A673 (cell line): ENCODE results near the gene TOMM34. TPM values are rescaled to one million over a fixed set of nuclear protein-coding genes. Genes with fewer than 3 reads are reported as not detected.
A peak's percentile ranks its signal among the peaks of the same experiment; 100 is the strongest.

Experiments used
- BruUV-seq: library from RNA; stranded (reverse); fragments of 400-500 nt; replicated peaks from 2 replicates; lab custom pipeline; 2021; lab: Mats Ljungman, UMichigan
- CTCF ChIA-PET: fragments of 300-600 bp; sonication (Branson Sonifier 250); formaldehyde crosslinking; loops from one replicate; lab custom pipeline; 2022; ENCODE audit warnings: antibody characterized with exemption; lab: Charles Lee
- POLR2A ChIA-PET: fragments of 300-600 bp; sonication (Branson Sonifier 250); formaldehyde crosslinking; loops from one replicate; lab custom pipeline; 2022; ENCODE audit warnings: antibody characterized with exemption; ENCODE audit not compliant: low non-redundant PET; lab: Charles Lee
- DNase-seq: peaks from one replicate; pipeline ENCODE4 v3.0.0-alpha.2; 2015; ENCODE audit warnings: low spot score
- H3K27ac ChIP-seq: fragments of 200-600 bp; sonication (generic); 2 replicates; pipeline ENCODE4 v1.5.1; 2016; ENCODE audit warnings: mixed run types, low read depth, mild to moderate bottlenecking, mixed read lengths, antibody characterized with exemption, low read length; ENCODE audit not compliant: poor library complexity, severe bottlenecking
- H3K27me3 ChIP-seq: fragments of 200-600 bp; sonication (generic); replicated peaks from 2 replicates; pipeline ENCODE4 v1.6.1; 2017; ENCODE audit warnings: mixed run types, low read depth, mild to moderate bottlenecking, mixed read lengths, antibody characterized with exemption, low read length; ENCODE audit not compliant: insufficient read depth, poor library complexity
- H3K36me3 ChIP-seq: fragments of 200-600 bp; sonication (generic); 2 replicates; pipeline ENCODE4 v1.6.1; 2016; ENCODE audit warnings: mixed run types, mild to moderate bottlenecking, mixed read lengths, antibody characterized with exemption, low read length; ENCODE audit not compliant: insufficient read depth, poor library complexity, severe bottlenecking
- H3K4me1 ChIP-seq: fragments of 200-600 bp; sonication (generic); 2 replicates; pipeline ENCODE4 v1.6.1; 2017; ENCODE audit warnings: mixed run types, mild to moderate bottlenecking, mixed read lengths, antibody characterized with exemption, low read length; ENCODE audit not compliant: insufficient read depth, poor library complexity, severe bottlenecking
- H3K4me3 ChIP-seq: fragments of 200-600 bp; sonication (generic); 2 replicates; pipeline ENCODE4 v1.5.1; 2016; ENCODE audit warnings: low read depth, mixed run types, mild to moderate bottlenecking, mixed read lengths, low read length; ENCODE audit not compliant: poor library complexity, severe bottlenecking
- H3K9me3 ChIP-seq: fragments of 200-600 bp; sonication (generic); 2 replicates; pipeline ENCODE4 v1.6.1; 2016; ENCODE audit warnings: mixed run types, low read depth, mild to moderate bottlenecking, mixed read lengths, antibody characterized with exemption, low read length; ENCODE audit not compliant: poor library complexity, severe bottlenecking
- CTCF ChIP-seq: fragments of 300-800, 200-600 bp; sonication (generic); conservative IDR thresholded peaks from 2 replicates; pipeline ENCODE4 v1.5.1; 2017; ENCODE audit warnings: low read depth, mild to moderate bottlenecking, antibody characterized with exemption, low read length, moderate library complexity, mixed read lengths
- EZH2 ChIP-seq: fragments of 200-600 bp; sonication (generic); IDR thresholded peaks from 2 replicates; pipeline ENCODE4 v1.6.1; 2017; ENCODE audit warnings: borderline replicate concordance, low read depth, mild to moderate bottlenecking, mixed read lengths, antibody characterized with exemption, low read length; ENCODE audit not compliant: poor library complexity, severe bottlenecking
- intact Hi-C: fragments of 100-400 bp; cut with micrococcal nuclease; formaldehyde crosslinking; loops from one replicate; pipeline ENCODE4 v1.10.0; 2022; ENCODE audit not compliant: unreplicated experiment
- total RNA-seq: library from RNA; stranded (reverse); gene quantifications from 2 replicates; pipeline ENCODE4 v1.2.3, GENCODE V29; 2021

The TOMM34 gene
- total RNA-seq, 1 experiment from 2014 or later: 53.5 TPM

DNA sequence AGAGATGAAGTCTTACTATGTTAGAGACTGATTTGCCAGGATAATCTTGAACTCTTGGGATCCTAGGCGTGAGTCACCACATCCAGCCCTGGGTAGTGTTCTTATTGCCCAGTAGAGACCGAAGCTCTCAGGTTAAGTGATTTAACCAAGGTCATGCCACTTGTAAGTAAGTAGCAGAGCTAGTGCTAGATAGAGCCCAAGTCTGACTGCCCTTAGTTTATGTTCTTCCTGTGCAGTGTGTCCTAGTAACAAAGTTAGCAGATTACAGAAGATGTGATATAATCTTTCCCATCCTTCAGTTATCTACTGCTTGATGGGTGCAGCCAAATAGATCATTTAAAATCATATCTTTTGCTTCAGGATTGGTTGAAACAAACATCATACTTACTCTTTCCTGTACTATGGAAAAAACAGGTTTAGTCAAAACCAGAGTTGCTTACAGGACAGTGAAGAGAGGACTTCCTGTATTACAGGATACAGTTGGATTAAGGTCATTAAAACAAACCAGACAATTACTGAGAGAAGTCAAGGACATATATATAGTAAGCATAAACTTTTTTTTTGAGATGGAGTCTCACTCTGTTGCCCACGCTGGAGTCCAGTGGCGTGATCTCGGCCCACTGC lies 59.9 kb downstream of the TOMM34 start:
- Histone ChIP-seq H3K4me3 (no peak overlapping the region), H3K9me3 (no peaks in the 10 kb centered on the region), H3K27ac (no peak overlapping the region), H3K27me3 (no peaks in the 10 kb centered on the region), H3K36me3 (peaks cover 41% of the 10 kb centered on the region), H3K4me1 (peaks cover 16% of the 10 kb centered on the region)
- POLR2A ChIA-PET: no interaction called here
- TF ChIP-seq EZH2 (no peak), CTCF (no peak)
- intact Hi-C loops: no loop called here
- no peak for DNase-seq
- CTCF ChIA-PET: no interaction called here
- no TSS peak for BruUV-seq

DNA sequence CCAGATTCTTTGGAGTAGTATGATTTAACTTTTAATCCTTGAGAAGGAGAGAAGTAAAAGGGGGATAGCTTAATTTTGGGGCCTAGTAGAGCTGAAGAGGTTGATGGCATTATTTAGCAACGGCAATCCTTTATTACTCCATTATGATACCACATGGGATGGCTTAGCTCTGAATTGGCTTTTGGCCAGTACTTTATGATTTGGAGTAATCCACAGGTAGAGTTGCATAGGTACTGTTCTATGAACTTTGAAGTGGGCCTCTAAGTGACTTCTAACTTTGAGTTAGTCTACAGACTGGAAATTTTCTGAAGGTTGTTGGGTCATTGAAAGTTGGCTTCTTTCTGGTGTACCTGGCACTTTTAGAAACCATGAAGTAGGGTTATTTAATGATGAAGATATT lies 63.1 kb downstream of the TOMM34 start:
- no TSS peak for BruUV-seq
- peaks cover 9% of the 10 kb centered on the region for H3K36me3 ChIP-seq
- H3K4me1 ChIP-seq: peaks cover 16% of the 10 kb centered on the region
- no peak for DNase-seq
- POLR2A ChIA-PET: no interaction called here
- intact Hi-C loops: no loop called here
- no peak overlapping the region for H3K4me3 ChIP-seq
- H3K9me3 ChIP-seq: no peaks in the 10 kb centered on the region
- CTCF ChIA-PET: no interaction called here
- H3K27me3 ChIP-seq: no peaks in the 10 kb centered on the region
- no peak overlapping the region for H3K27ac ChIP-seq
- TF ChIP-seq EZH2 (no peak), CTCF (no peak)

GRCh38 chr20:44896583-44896982 lies 63.6 kb downstream of the TOMM34 start:
- no peak overlapping the region for H3K4me3 ChIP-seq
- H3K4me1 ChIP-seq: peaks cover 16% of the 10 kb centered on the region
- ChIA-PET CTCF (no interaction called here), POLR2A (no interaction called here)
- DNase-seq: peak; percentile 33
- H3K27ac ChIP-seq: no peak overlapping the region
- TF ChIP-seq CTCF (no peak), EZH2 (no peak)
- no peaks in the 10 kb centered on the region for H3K9me3 ChIP-seq
- H3K27me3 ChIP-seq: no peaks in the 10 kb centered on the region
- BruUV-seq: no TSS peak
- peaks cover 3% of the 10 kb centered on the region for H3K36me3 ChIP-seq
- intact Hi-C loops: no loop called here
